22Rv1 (cell line): ENCODE results near the gene FMNL3.

Source experiments
- H3K27ac ChIP-seq: fragments of 450-650 bp; 2 replicates; pipeline ENCODE4 v1.5.1; 2017
- CTCF ChIP-seq: fragments of 450-650 bp; IDR thresholded peaks from 2 replicates; pipeline ENCODE4 v1.5.1; 2017; ENCODE audit warnings: mild to moderate bottlenecking
- ZFX ChIP-seq: fragments of 450-650 bp; IDR thresholded peaks from 2 replicates; pipeline ENCODE4 v1.6.1; 2017; ENCODE audit warnings: antibody characterized with exemption, borderline replicate concordance

The FMNL3 gene

DNA sequence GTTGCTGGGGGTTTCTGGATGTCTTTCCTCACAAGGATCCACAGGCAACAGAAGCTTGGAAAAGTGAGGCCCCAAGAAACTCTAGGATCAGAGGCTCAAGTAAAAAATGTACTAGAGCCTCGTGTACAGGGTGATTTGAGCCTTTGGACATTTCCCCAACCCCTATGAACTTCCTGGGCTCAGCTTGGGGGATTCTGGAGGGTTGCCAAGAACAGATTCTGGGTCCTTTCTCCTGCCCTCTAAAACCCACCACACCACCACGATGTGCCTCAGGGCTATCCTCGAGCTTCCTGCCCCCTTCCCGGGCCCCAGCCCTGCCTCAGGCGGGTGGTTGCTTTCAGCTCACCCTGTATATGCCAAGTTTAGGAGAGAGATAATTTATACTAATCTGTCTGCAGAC, 102.3 kb downstream of the FMNL3 start:
- H3K27ac ChIP-seq, result no peak overlapping the region
- TF ChIP-seq ZFX (no peak), CTCF (no peak)

DNA sequence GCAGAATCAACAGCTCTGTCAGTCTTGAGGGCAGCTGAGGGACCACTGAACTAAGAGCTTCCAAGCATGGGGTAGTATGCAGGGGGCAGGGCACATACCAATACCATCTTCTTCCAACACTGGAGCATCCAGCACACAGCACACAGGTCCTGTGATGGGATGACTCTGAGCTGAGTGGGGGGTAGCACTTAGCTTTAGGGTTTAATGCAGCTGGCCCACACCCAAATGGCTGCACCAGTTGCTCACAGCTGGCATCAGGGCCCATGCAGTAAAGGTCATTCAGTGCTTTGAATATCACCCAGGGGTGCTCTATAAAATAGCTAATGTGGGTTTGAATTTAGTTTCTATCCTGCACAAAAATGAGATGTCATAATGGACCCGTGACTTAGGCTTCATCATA, 103.5 kb downstream of the FMNL3 start:
- no peak for TF ChIP-seq ZFX
- no peak for TF ChIP-seq CTCF
- no peak overlapping the region for H3K27ac ChIP-seq

DNA sequence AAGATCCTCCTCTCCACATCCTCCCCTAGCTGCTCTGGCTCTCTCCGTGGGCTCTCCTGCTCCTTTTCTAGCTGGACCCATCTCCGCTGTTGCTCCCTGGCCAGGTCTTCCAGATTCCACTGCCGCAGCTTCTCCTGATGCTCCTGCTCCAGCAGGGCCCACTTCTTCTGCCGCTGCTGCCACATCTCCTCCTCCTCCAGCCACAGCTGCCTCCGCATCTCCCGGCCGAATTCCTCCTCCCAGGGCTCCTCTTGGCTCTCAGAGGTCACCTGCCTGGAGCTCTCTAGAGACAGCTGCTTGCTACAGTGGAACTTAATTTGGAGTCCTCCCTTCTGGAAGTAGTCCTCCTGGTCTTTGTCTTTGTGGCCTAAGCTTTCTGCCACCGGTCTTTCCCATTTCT, 107.2 kb downstream of the FMNL3 start:
- no peak for TF ChIP-seq CTCF
- no peak for TF ChIP-seq ZFX
- H3K27ac ChIP-seq, result no peak overlapping the region

DNA sequence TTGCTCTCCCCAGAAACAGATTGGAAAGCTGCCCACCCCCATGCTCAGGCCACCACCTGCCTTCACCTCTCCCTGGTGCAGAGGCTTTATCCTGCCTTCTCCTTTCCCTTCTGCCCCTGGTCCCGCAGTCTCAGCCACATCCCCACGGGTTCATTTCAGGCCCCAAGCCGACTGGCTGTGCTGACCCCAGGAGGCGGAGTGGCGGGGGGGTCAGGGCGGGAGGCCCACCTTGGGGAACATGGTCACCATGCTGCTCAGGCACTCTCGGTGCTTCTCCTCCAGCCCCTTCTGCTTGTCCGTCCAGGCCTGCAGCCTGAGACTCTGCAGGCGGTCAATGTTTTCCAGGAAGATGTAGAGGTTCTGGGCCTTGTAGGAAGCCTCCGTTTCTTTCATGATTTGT, 108.7 kb downstream of the FMNL3 start:
- no peak for TF ChIP-seq CTCF
- no peak for TF ChIP-seq ZFX
- no peak overlapping the region for H3K27ac ChIP-seq

DNA sequence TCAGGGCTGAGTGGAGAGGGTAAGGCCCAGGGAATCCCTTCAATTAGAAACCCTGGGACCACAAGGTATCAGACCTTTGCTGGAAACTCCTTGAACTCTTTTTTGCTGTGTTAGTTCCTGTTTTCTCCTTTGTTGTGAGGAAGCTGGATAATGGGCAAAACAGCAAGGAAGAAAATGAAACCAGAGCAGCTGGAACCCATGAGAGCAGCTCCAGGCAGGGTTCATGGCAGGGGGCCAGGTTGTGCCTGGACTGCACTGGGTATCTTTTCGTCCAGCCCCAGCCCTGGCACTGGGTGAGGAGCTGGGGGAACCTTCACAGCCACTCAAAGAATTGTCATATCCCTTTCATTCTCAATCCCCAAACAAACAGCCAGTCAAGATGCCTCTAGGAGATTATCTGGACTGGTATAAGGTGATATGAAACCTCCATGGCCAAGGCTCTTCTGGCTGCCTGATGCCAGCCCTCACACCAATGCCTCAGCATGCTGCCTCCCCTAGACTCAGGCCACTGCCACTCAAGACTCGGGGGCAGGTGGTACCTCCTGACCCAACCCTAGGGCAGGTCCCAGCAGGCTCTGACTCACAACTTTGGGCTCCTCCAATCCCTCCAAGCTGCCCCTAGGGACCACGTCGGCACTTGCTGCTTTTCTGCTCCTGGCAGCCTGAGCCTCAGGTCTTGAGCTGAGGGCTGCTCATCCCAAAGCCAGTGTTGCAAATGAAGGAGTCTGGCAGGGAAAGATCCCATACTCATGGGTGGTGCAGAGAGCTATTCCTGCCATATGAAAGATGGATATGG, 118.3 kb downstream of the FMNL3 start:
- TF ChIP-seq CTCF (no peak), ZFX (no peak)
- H3K27ac ChIP-seq, result no peak overlapping the region

DNA sequence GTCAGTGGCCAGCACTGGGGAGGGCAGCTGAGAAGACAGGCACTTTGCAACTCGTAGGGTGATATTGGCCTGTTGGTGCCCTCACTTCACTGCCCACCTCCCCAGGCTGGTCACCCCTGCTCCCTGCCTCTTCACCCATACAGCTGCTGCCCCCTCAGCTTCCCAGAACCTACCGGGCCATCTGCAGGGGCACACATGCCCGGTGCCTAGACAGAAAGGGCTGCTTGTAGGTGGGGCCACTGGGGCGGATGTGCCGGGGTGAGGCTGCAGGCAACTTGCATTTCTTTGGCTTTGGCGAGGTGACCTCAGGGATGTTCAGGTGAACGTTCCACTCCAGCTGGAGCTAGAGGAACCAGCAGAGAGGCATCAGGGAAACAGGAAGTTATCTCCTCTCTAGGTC, 118.9 kb downstream of the FMNL3 start:
- no peak overlapping the region for H3K27ac ChIP-seq
- TF ChIP-seq CTCF (no peak), ZFX (no peak)

DNA sequence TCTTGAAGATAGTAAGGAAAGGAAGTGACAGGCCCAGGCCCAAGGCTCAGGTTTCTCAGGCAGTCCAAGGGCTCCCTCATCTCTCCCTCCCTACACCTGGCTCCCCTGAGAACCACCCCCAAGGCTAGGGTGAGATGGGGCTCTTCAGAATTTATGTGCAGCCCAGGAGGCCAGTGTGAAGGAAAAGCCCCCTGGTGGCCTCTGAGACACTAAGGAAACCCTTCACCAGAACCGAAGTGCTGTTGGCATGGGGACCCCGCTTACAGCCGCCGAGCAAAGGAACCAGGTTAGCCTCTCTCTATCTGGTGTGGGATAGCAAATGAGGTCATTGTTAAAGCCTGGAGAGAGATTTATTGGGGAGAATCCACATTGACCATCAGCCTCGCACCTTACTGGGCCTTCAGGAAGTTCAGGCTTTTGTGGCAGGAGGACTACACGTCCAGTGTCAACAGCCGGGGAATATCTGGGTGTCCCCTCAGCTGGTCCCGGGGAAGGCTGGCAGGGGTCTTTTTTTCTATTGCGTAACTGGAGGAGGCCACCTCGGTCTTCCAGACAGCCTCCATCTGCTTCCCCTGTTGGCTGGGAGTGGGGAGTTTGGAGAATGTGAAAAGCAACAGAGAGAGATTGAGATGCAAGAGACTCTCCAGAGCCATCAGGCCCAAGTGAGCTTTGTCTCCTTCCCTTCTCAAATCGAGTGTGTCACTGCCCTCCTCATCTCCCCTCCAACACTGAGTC, 119.9 kb downstream of the FMNL3 start:
- no peak overlapping the region for H3K27ac ChIP-seq
- TF ChIP-seq CTCF (0 out of 2 replicates have a peak, but pooled peaks have one; percentile 7), ZFX (no peak)
